ENCODE results near the gene MPDU1. TPM values are rescaled to one million over a fixed set of nuclear protein-coding genes. Genes with fewer than 3 reads are reported as not detected.
A peak's percentile ranks its signal among the peaks of the same experiment; 100 is the strongest.

The MPDU1 gene
- total RNA-seq, 2 donors from 2014 or later = 24.7 to 31.2 TPM

- no peak for DNase-seq (ENCODE audit: low spot score)
Observed at GRCh38 chr17:7559320-7560171, 24.1 kb upstream of the MPDU1 start.

GRCh38 chr17:7560172-7561027, 23.3 kb upstream of the MPDU1 start:
- DNase-seq (ENCODE audit: low spot score) = peak; percentile 90
- intact Hi-C loops (cut with DNase I) = loop anchor here in 1 of 2 donors (2.0 to 10.0 kb wide), 3 partner anchors 46 to 206 kb away; partner anchors contain the start of genes FGF11, KCTD11, TMEM102 and TMEM95

More at GRCh38 chr17:7559320-7560171, 24.1 kb upstream of the MPDU1 start:
- intact Hi-C loops (cut with DNase I) = loop anchor here in 1 of 2 donors (2.0 to 10.0 kb wide), 3 partner anchors 45 to 205 kb away; partner anchors contain the start of genes FGF11, KCTD11, TMEM102 and TMEM95

- DNase-seq (ENCODE audit: low spot score) = peak; percentile 97
- intact Hi-C loops (cut with DNase I) = loop anchor here in 1 of 2 donors (2.0 to 10.0 kb wide), 3 partner anchors 46 to 206 kb away; partner anchors contain the start of genes FGF11, KCTD11, TMEM102 and TMEM95
Observed at GRCh38 chr17:7561028-7561575, 22.6 kb upstream of the MPDU1 start.

- DNase-seq (ENCODE audit: low spot score) = peak; percentile 97
- intact Hi-C loops (cut with DNase I) = loop anchor here in 1 of 2 donors (2.0 to 10.0 kb wide), 3 partner anchors 47 to 207 kb away; partner anchors contain the start of genes FGF11, KCTD11, TMEM102 and TMEM95
Observed at GRCh38 chr17:7561589-7562207, 22.0 kb upstream of the MPDU1 start, which contains the start of gene SENP3. Gene SENP3, plus strand, starts transcription at chr17:7561919. Its CDS starts 1,158 bp downstream, at chr17:7563077.

GRCh38 chr17:7562208-7562605, 21.4 kb upstream of the MPDU1 start:
- intact Hi-C loops (cut with DNase I) = loop anchor here in 1 of 2 donors (10.0 kb wide), 2 partner anchors 127 to 207 kb away; partner anchors contain the start of genes FGF11, KCTD11, TMEM102 and TMEM95
- DNase-seq (ENCODE audit: low spot score) = no peak

GRCh38 chr17:7563115-7563869, 20.4 kb upstream of the MPDU1 start:
- no peak for DNase-seq (ENCODE audit: low spot score)
- intact Hi-C loops (cut with DNase I) = loop anchor here in 1 of 2 donors (10.0 kb wide), 2 partner anchors 128 to 208 kb away; partner anchors contain the start of genes FGF11, KCTD11, TMEM102 and TMEM95

- intact Hi-C loops (cut with DNase I) = loop anchor here in 1 of 2 donors (10.0 kb wide), 2 partner anchors 135 to 215 kb away; partner anchors contain the start of genes FGF11, KCTD11, TMEM102 and TMEM95
- DNase-seq (ENCODE audit: low spot score) = no peak
Observed at GRCh38 chr17:7569571-7569970, 14.1 kb upstream of the MPDU1 start.

- intact Hi-C loops (cut with DNase I) = loop anchor here in 1 of 2 donors (10.0 kb wide), 1 partner anchor 1374 kb away; no protein-coding TSS in a partner anchor
- no peak for DNase-seq (ENCODE audit: low spot score)
Observed at GRCh38 chr17:7570351-7570750, 13.3 kb upstream of the MPDU1 start.

- intact Hi-C loops (cut with DNase I) = loop anchor here in 1 of 2 donors (10.0 kb wide), 1 partner anchor 1373 kb away; no protein-coding TSS in a partner anchor
Observed at GRCh38 chr17:7572338-7572587, 11.4 kb upstream of the MPDU1 start.

GRCh38 chr17:7572588-7573323, 10.9 kb upstream of the MPDU1 start:
- intact Hi-C loops (cut with DNase I) = loop anchor here in 1 of 2 donors (10.0 kb wide), 1 partner anchor 1372 kb away; no protein-coding TSS in a partner anchor
- DNase-seq (ENCODE audit: low spot score) = peak; percentile 100

More at GRCh38 chr17:7572338-7572587, 11.4 kb upstream of the MPDU1 start:
- no peak for DNase-seq (ENCODE audit: low spot score)

- intact Hi-C loops (cut with DNase I) = loop anchor here in 1 of 2 donors (10.0 kb wide), 1 partner anchor 1371 kb away; no protein-coding TSS in a partner anchor
- DNase-seq (ENCODE audit: low spot score) = peak; percentile 97
Observed at GRCh38 chr17:7573324-7574080, 10.2 kb upstream of the MPDU1 start.

GRCh38 chr17:7574176-7574953, 9.3 kb upstream of the MPDU1 start:
- no peak for DNase-seq (ENCODE audit: low spot score)
- intact Hi-C loops (cut with DNase I) = loop anchor here in 1 of 2 donors (10.0 kb wide), 1 partner anchor 1370 kb away; no protein-coding TSS in a partner anchor

- intact Hi-C loops (cut with DNase I) = loop anchor here in 1 of 2 donors (10.0 kb wide), 1 partner anchor 1369 kb away; no protein-coding TSS in a partner anchor
- no peak for DNase-seq (ENCODE audit: low spot score)
Observed at GRCh38 chr17:7575481-7575883, 8.2 kb upstream of the MPDU1 start.

- intact Hi-C loops (cut with DNase I) = loop anchor here in 1 of 2 donors (10.0 kb wide), 1 partner anchor 1369 kb away; no protein-coding TSS in a partner anchor
- DNase-seq (ENCODE audit: low spot score) = no peak
Observed at GRCh38 chr17:7575959-7576358, 7.7 kb upstream of the MPDU1 start.

GRCh38 chr17:7576432-7576937, 7.2 kb upstream of the MPDU1 start:
- no peak for DNase-seq (ENCODE audit: low spot score)
- intact Hi-C loops (cut with DNase I) = loop anchor here in 1 of 2 donors (10.0 kb wide), 1 partner anchor 1368 kb away; no protein-coding TSS in a partner anchor

Measured in posterior vena cava (tissue), 2 donors.